ENCODE measurements around the gene GPANK1. TPM values are rescaled to one million over a fixed set of nuclear protein-coding genes. Genes with fewer than 3 reads are reported as not detected.

Gene GPANK1
- total and polyA plus RNA-seq, 2 of the 13 experiments (the other 11 are each of a cell fraction or from before 2014, with no cell fraction given) = 15.4 to 22.8 TPM

DNA sequence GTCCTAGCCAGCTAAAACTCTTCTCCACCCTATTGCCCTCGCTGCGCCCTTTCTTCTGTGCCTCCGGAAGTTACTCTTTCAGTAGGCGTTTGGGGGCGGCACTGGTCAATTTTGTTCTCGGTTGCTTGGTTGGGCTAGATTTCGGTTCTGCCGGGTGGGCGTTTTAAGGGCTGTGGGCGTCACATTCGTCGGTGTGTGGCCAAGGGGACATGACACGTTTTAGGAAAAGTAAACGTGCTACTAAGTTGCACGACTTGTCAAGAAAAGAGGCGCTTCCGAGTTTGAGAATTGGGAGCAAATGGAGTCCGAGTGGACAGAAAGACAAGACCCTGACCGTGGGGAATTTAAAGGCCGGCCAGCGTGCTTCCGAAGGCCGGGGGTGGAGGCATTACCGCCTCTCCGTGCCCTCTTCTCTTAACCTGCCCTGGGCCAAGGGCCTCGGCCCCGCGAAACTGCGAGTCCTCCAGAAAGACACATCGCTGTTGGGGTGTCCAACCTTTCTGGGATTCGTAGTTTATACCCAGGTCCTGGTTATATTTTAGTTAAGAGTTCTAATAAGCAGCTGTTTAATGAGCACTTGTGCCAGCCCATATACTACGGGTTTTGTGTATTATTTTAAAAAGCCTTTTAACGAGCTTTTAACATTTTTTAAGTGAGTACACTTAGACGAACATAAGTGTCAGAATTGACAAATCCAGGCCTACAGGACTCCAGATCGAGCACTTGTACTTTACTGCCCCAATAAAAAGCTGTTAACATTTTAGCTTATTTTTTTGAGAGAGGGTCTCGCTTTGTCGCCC lies 11.7 kb downstream of the GPANK1 start (continued):
- TF ChIP-seq ZMYM2 (CRISPR knock-in tag; IDR thresholded peaks at IDR 0.05) (no peak), ZNF619 (CRISPR knock-in tag; IDR thresholded peaks at IDR 0.05) (no peak), SNAI1 (CRISPR knock-in tag; IDR thresholded peaks at IDR 0.05; ENCODE audit: borderline replicate concordance) (peak; percentile 81; the same call in 1 of the 2 replicates), MLLT10 (CRISPR knock-in tag; IDR thresholded peaks at IDR 0.05) (no peak), TP53 (CRISPR knock-in tag; conservative IDR thresholded peaks at IDR 0.05) (0 out of 2 replicates have a peak, but pooled peaks have one; percentile 11), ZMAT3 (CRISPR knock-in tag; conservative IDR thresholded peaks at IDR 0.05) (no peak; the same call in 1 of the 2 replicates), GPN1 (CRISPR knock-in tag; IDR thresholded peaks at IDR 0.05; ENCODE audit: borderline replicate concordance) (no peak), ZNF274 (CRISPR knock-in tag; IDR thresholded peaks at IDR 0.05) (no peak), NCOA2 (CRISPR knock-in tag; IDR thresholded peaks at IDR 0.05) (no peak; the same call in 1 of the 2 replicates), ZNF510 (CRISPR knock-in tag; IDR thresholded peaks at IDR 0.05; ENCODE audit: low read depth) (no peak), ZNF83 (CRISPR knock-in tag; IDR thresholded peaks at IDR 0.05; ENCODE audit: borderline replicate concordance) (no peak), TCF12 (IDR thresholded peaks at IDR 0.05) (no peak), TCF12 (CRISPR knock-in tag; IDR thresholded peaks at IDR 0.05) (peak; percentile 16; the same call in 1 of the 2 replicates), ATF7-NPFF (CRISPR knock-in tag; IDR thresholded peaks at IDR 0.05; ENCODE audit: low read depth) (no peak; the same call in 1 of the 2 replicates), ARNTL (CRISPR knock-in tag; IDR thresholded peaks at IDR 0.05) (no peak; the same call in none of the 2 replicates), ZSCAN12 (CRISPR knock-in tag; IDR thresholded peaks at IDR 0.05) (no peak), ZNF563 (CRISPR knock-in tag; IDR thresholded peaks at IDR 0.05) (no peak; the same call in none of the 2 replicates), KMT2B (CRISPR knock-in tag; IDR thresholded peaks at IDR 0.05) (no peak)
- TF ChIP-seq, protein P1, sequence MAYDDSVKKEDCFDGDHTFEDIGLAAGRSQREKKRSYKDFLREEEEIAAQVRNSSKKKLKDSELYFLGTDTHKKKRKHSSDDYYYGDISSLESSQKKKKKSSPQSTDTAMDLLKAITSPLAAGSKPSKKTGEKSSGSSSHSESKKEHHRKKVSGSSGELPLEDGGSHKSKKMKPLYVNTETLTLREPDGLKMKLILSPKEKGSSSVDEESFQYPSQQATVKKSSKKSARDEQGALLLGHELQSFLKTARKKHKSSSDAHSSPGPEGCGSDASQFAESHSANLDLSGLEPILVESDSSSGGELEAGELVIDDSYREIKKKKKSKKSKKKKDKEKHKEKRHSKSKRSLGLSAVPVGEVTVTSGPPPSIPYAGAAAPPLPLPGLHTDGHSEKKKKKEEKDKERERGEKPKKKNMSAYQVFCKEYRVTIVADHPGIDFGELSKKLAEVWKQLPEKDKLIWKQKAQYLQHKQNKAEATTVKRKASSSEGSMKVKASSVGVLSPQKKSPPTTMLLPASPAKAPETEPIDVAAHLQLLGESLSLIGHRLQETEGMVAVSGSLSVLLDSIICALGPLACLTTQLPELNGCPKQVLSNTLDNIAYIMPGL (CRISPR knock-in tag; IDR thresholded peaks at IDR 0.05; ENCODE audit: borderline replicate concordance in 1 of 2, low read depth in 1 of 2) = no peak; a peak in 2 of 4 replicates
- TF ChIP-seq, protein P2, sequence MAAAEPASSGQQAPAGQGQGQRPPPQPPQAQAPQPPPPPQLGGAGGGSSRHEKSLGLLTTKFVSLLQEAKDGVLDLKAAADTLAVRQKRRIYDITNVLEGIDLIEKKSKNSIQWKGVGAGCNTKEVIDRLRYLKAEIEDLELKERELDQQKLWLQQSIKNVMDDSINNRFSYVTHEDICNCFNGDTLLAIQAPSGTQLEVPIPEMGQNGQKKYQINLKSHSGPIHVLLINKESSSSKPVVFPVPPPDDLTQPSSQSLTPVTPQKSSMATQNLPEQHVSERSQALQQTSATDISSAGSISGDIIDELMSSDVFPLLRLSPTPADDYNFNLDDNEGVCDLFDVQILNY (CRISPR knock-in tag; conservative IDR thresholded peaks at IDR 0.05) = no peak
- TF ChIP-seq, protein P3, sequence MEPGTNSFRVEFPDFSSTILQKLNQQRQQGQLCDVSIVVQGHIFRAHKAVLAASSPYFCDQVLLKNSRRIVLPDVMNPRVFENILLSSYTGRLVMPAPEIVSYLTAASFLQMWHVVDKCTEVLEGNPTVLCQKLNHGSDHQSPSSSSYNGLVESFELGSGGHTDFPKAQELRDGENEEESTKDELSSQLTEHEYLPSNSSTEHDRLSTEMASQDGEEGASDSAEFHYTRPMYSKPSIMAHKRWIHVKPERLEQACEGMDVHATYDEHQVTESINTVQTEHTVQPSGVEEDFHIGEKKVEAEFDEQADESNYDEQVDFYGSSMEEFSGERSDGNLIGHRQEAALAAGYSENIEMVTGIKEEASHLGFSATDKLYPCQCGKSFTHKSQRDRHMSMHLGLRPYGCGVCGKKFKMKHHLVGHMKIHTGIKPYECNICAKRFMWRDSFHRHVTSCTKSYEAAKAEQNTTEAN (CRISPR knock-in tag; conservative IDR thresholded peaks at IDR 0.05) = peak; percentile 38; the same call in 1 of the 2 replicates
- TF ChIP-seq, protein P4, sequence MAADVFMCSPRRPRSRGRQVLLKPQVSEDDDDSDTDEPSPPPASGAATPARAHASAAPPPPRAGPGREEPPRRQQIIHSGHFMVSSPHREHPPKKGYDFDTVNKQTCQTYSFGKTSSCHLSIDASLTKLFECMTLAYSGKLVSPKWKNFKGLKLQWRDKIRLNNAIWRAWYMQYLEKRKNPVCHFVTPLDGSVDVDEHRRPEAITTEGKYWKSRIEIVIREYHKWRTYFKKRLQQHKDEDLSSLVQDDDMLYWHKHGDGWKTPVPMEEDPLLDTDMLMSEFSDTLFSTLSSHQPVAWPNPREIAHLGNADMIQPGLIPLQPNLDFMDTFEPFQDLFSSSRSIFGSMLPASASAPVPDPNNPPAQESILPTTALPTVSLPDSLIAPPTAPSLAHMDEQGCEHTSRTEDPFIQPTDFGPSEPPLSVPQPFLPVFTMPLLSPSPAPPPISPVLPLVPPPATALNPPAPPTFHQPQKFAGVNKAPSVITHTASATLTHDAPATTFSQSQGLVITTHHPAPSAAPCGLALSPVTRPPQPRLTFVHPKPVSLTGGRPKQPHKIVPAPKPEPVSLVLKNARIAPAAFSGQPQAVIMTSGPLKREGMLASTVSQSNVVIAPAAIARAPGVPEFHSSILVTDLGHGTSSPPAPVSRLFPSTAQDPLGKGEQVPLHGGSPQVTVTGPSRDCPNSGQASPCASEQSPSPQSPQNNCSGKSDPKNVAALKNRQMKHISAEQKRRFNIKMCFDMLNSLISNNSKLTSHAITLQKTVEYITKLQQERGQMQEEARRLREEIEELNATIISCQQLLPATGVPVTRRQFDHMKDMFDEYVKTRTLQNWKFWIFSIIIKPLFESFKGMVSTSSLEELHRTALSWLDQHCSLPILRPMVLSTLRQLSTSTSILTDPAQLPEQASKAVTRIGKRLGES (CRISPR knock-in tag; IDR thresholded peaks at IDR 0.05; ENCODE audit: borderline replicate concordance) = 0 out of 2 replicates have a peak, but pooled peaks have one; percentile 40

All from HepG2 (cell line).